NCI-H1436 (cell line): ENCODE measurements around the gene SCGB1A1.
A peak's percentile ranks its signal among the peaks of the same experiment; 100 is the strongest.

Experiments
- DNase-seq: peaks from one replicate; lab custom pipeline; 2025; lab: John Stamatoyannopoulos, UW

Gene SCGB1A1

GRCh38 chr11:62421996-62422395 is 3.2 kb downstream of the SCGB1A1 start:
- no peak for DNase-seq

- no peak for DNase-seq
Measured at GRCh38 chr11:62423012-62423411, 4.2 kb downstream of the SCGB1A1 start.

- no peak for DNase-seq
Measured at GRCh38 chr11:62427630-62428233, 8.9 kb downstream of the SCGB1A1 start.

- DNase-seq, result no peak
Measured at GRCh38 chr11:62428871-62429560, 10.2 kb downstream of the SCGB1A1 start.

- no peak for DNase-seq
Measured at GRCh38 chr11:62430425-62430824, 11.6 kb downstream of the SCGB1A1 start.

GRCh38 chr11:62431171-62431901 is 12.5 kb downstream of the SCGB1A1 start:
- DNase-seq, result no peak

GRCh38 chr11:62432695-62433094 is 13.9 kb downstream of the SCGB1A1 start:
- DNase-seq, result no peak

- DNase-seq, result no peak
Measured at GRCh38 chr11:62433141-62433903, 14.5 kb downstream of the SCGB1A1 start.

- DNase-seq, result no peak
Measured at GRCh38 chr11:62433904-62434276, 15.1 kb downstream of the SCGB1A1 start.

- DNase-seq, result no peak
Measured at GRCh38 chr11:62435846-62436660, 17.2 kb downstream of the SCGB1A1 start.

GRCh38 chr11:62437616-62438015 is 18.8 kb downstream of the SCGB1A1 start:
- DNase-seq, result no peak

- DNase-seq, result no peak
Measured at GRCh38 chr11:62438641-62439040, 19.8 kb downstream of the SCGB1A1 start.

- DNase-seq, result no peak
Measured at GRCh38 chr11:62439785-62440602, 21.2 kb downstream of the SCGB1A1 start.

GRCh38 chr11:62443390-62444235 is 24.8 kb downstream of the SCGB1A1 start:
- no peak for DNase-seq

GRCh38 chr11:62444236-62444833 is 25.5 kb downstream of the SCGB1A1 start:
- peak; percentile 19 for DNase-seq

GRCh38 chr11:62444835-62445234 is 26.0 kb downstream of the SCGB1A1 start:
- DNase-seq, result no peak

- no peak for DNase-seq
Measured at GRCh38 chr11:62445314-62445740, 26.5 kb downstream of the SCGB1A1 start.

GRCh38 chr11:62446091-62446490 is 27.3 kb downstream of the SCGB1A1 start:
- DNase-seq, result no peak

- no peak for DNase-seq
Measured at GRCh38 chr11:62449451-62449851, 30.6 kb downstream of the SCGB1A1 start.
